ENCODE measurements around the gene POTEF. TPM values are rescaled to one million over a fixed set of nuclear protein-coding genes. Genes with fewer than 3 reads are reported as not detected.

Gene POTEF
- total and polyA plus RNA-seq, 2 donors (not counting 3 experiments of a cell fraction or from before 2014, with no cell fraction given), result 0.04 TPM; not detected in 1

Small RNA genes lying within 50 kb of the gene (small RNA-seq; reads per million reads assigned to genes)
- gene AC018865.2 (ENCODE audit: insufficient read depth, insufficient read length, low read depth, low replicate concordance) (not detected), gene RNU6-1049P (ENCODE audit: insufficient read depth, insufficient read length, low read depth, low replicate concordance) (not detected)

Other genes with a start within 250 kb of the POTEF start
- not detected in 2 replicates for gene RAB6C, start 149.6 kb downstream of the POTEF start, total RNA-seq
- not detected in 2 replicates for gene RAB6C, start 149.6 kb downstream of the POTEF start, polyA plus RNA-seq
- gene CCDC74B, start 15.9 kb upstream of the POTEF start, total RNA-seq, result 1.6 and 4.8 TPM in 2 replicates
- gene CCDC74B, start 15.9 kb upstream of the POTEF start, polyA plus RNA-seq, result 4.1 and 4.6 TPM in 2 replicates
- gene SMPD4, start 52.4 kb upstream of the POTEF start, total RNA-seq, result 88.1 and 91.4 TPM in 2 replicates
- gene SMPD4, start 52.4 kb upstream of the POTEF start, polyA plus RNA-seq, result 85.3 and 102 TPM in 2 replicates
- gene MZT2B, start 53.0 kb upstream of the POTEF start, total RNA-seq, result 337 and 364 TPM in 2 replicates
- gene MZT2B, start 53.0 kb upstream of the POTEF start, polyA plus RNA-seq, result 182 and 288 TPM in 2 replicates
- not detected in 2 replicates for gene TUBA3E, start 69.2 kb upstream of the POTEF start, total RNA-seq
- gene TUBA3E, start 69.2 kb upstream of the POTEF start, polyA plus RNA-seq, result not detected in 2 replicates
- gene IMP4, start 213.7 kb upstream of the POTEF start, total RNA-seq, result 63.1 and 74.0 TPM in 2 replicates
- gene IMP4, start 213.7 kb upstream of the POTEF start, polyA plus RNA-seq, result 149 and 177 TPM in 2 replicates
- 31.5 and 39.6 TPM in 2 replicates for gene PTPN18, start 226.8 kb upstream of the POTEF start, total RNA-seq
- 38.3 and 39.4 TPM in 2 replicates for gene PTPN18, start 226.8 kb upstream of the POTEF start, polyA plus RNA-seq